Stimulated activated memory B cell treated with anti-CD40 and anti-IgM and Interleukin-4, amounts not matched to agents 10 μg/mL and 1 μg/mL and 100 μg/mL, for 72 hours (primary cell): ENCODE results near the gene GSTA1.
"Not testable (repeated sequence)": the region's sequence is repeated elsewhere in the genome, so short reads cannot be mapped to it uniquely, and the experiment has no call there.

ENCODE experiments used
- ATAC-seq: fragments of 150-1000 bp; cut with Tn5 transposase; 2 replicates; pipeline ENCODE4 v1.10.0; 2021
- H3K27ac Mint-ChIP-seq: one replicate; pipeline ENCODE4 v1.8.0; 2022; ENCODE audit warnings: mild to moderate bottlenecking, mixed read lengths
- H3K27me3 Mint-ChIP-seq: one replicate; pipeline ENCODE4 v1.8.0; 2022; ENCODE audit warnings: mixed read lengths
- H3K36me3 Mint-ChIP-seq: one replicate; pipeline ENCODE4 v1.8.0; 2022; ENCODE audit warnings: mixed read lengths
- H3K4me1 Mint-ChIP-seq: one replicate; pipeline ENCODE4 v1.8.0; 2022; ENCODE audit warnings: mixed read lengths
- H3K4me3 Mint-ChIP-seq: one replicate; pipeline ENCODE4 v1.8.0; 2022; ENCODE audit warnings: mild to moderate bottlenecking, moderate library complexity, mixed read lengths
- H3K9me3 Mint-ChIP-seq: one replicate; pipeline ENCODE4 v1.8.0; 2022; ENCODE audit warnings: mixed read lengths

GSTA1 gene

GRCh38 chr6:52749556-52750152 is 54.0 kb downstream of the GSTA1 start:
- no peak overlapping the region for H3K27ac Mint-ChIP-seq
- no peak overlapping the region for H3K4me3 Mint-ChIP-seq
- H3K4me1 Mint-ChIP-seq: no peaks in the 10 kb centered on the region
- H3K9me3 Mint-ChIP-seq: peaks cover 4% of the 10 kb centered on the region
- no peak for ATAC-seq
- peaks cover 9% of the 10 kb centered on the region for H3K27me3 Mint-ChIP-seq
- H3K36me3 Mint-ChIP-seq: no peaks in the 10 kb centered on the region

DNA sequence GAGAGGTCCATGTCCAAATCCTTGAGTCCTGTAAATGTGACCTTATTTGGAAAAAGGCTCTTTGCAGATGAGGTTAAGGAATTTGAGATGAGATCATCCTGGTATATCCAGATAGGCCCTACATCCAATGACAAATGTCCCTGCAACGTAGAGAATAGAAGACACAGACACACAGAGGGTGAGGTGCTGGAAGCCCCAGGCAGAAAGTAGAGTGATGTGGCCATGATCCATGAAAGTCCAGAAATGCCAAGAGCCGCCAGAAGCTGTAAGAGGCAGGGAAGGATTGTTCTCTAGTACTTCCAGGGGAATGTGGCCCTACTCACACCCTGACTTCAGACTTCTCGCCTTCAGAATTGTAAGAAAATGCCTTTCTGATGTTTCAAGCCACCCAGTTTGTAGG is 56.3 kb downstream of the GSTA1 start:
- peaks cover 14% of the 10 kb centered on the region for H3K27me3 Mint-ChIP-seq
- H3K4me1 Mint-ChIP-seq, H3K9me3 Mint-ChIP-seq, H3K4me3 Mint-ChIP-seq, ATAC-seq, H3K27ac Mint-ChIP-seq, H3K36me3 Mint-ChIP-seq: not testable (repeated sequence)

- no peak overlapping the region for H3K4me3 Mint-ChIP-seq
- peaks cover 4% of the 10 kb centered on the region for H3K9me3 Mint-ChIP-seq
- H3K27ac Mint-ChIP-seq: no peak overlapping the region
- H3K27me3 Mint-ChIP-seq: peaks cover 16% of the 10 kb centered on the region
- no peaks in the 10 kb centered on the region for H3K36me3 Mint-ChIP-seq
- no peaks in the 10 kb centered on the region for H3K4me1 Mint-ChIP-seq
- ATAC-seq: no peak
Measured at GRCh38 chr6:52746213-52746612, 57.4 kb downstream of the GSTA1 start.

- no peak overlapping the region for H3K27ac Mint-ChIP-seq
- ATAC-seq: no peak
- no peaks in the 10 kb centered on the region for H3K36me3 Mint-ChIP-seq
- no peaks in the 10 kb centered on the region for H3K4me1 Mint-ChIP-seq
- H3K27me3 Mint-ChIP-seq: peaks cover 12% of the 10 kb centered on the region
- H3K4me3 Mint-ChIP-seq: no peak overlapping the region
- H3K9me3 Mint-ChIP-seq: peaks cover 2% of the 10 kb centered on the region
Measured at GRCh38 chr6:52745764-52746201, 57.8 kb downstream of the GSTA1 start.

GRCh38 chr6:52741872-52742271 is 61.7 kb downstream of the GSTA1 start:
- H3K36me3 Mint-ChIP-seq: no peaks in the 10 kb centered on the region
- H3K4me1 Mint-ChIP-seq: no peaks in the 10 kb centered on the region
- H3K27ac Mint-ChIP-seq: no peak overlapping the region
- ATAC-seq: no peak
- no peak overlapping the region for H3K4me3 Mint-ChIP-seq
- peaks cover 10% of the 10 kb centered on the region for H3K9me3 Mint-ChIP-seq
- H3K27me3 Mint-ChIP-seq: peaks cover 16% of the 10 kb centered on the region
